ENCODE measurements around the gene GDF10. TPM values are rescaled to one million over a fixed set of nuclear protein-coding genes. Genes with fewer than 3 reads are reported as not detected.
A peak's percentile ranks its signal among the peaks of the same experiment; 100 is the strongest.

GDF10 gene
- total RNA-seq, 2 donors from 2014 or later = 0.17 TPM; not detected in 1

DNA sequence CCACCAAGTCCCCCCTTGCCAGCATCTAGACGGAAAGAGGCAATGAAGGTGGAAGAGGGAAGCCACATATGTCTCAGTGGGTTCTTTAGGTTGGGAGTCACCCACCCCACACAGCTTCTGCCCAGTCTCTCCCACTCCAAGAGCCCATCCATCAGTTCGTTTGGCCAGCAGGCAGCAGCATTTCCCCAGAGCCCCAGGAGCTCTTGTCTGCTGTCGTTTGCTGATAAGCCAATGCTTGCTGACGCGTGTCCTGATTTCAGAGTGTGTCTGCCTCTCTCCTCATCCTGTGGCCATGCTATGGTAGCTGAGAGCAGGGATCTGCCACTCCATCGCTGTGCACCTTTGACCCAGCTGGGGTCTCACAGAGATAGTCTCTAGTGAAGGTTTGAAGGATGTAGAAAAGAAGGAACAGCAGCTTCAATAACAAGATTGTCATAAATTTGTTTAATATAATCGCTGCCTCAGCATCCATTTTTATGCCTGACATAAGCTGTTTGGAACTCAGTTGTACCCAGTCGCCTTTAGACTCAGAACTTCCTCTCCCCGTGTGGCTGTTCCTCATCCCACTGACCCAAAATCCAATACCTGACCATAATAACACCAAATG is 39.4 kb upstream of the GDF10 start:
- no peaks in the 10 kb centered on the region for H3K9me3 ChIP-seq (ENCODE audit: control insufficient read depth, low read length, poor library complexity, severe bottlenecking)
- DNase-seq (no peak), ATAC-seq (peak; percentile 34)
- H3K36me3 Mint-ChIP-seq (ENCODE audit: low read depth) = no peaks in the 10 kb centered on the region
- H3K27me3 Mint-ChIP-seq = no peaks in the 10 kb centered on the region
- peak overlapping the region; percentile 93 for H3K27ac Mint-ChIP-seq
- H3K4me1 Mint-ChIP-seq = peaks cover 36% of the 10 kb centered on the region
- peak overlapping the region; percentile 21 for H3K4me3 Mint-ChIP-seq

DNA sequence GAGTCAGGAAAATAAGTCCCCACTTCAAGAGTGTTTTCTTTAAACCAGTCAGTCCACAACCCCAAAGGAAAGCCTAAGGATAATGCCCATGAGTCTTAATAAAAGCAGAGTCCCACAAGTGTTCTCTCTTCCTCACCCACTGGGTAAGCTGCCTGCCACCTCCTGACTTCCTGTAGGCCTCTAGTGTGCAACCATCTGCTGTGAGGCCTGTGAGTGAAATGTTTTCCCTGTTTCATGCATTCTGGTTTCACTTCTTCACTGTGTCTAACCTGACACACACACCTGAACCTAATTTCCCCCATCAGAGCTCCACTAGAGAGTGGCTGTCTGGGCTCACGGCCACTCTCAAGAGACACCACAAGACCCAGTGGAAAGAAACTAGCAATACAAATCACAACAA is 38.9 kb upstream of the GDF10 start:
- Mint-ChIP-seq H3K27me3 (no peaks in the 10 kb centered on the region), H3K4me3 (peak overlapping the region; percentile 21), H3K27ac (peak overlapping the region; percentile 93), H3K36me3 (ENCODE audit: low read depth) (no peaks in the 10 kb centered on the region), H3K4me1 (peaks cover 40% of the 10 kb centered on the region)
- DNase-seq (no peak), ATAC-seq (peak; percentile 74)
- H3K9me3 ChIP-seq (ENCODE audit: control insufficient read depth, low read length, poor library complexity, severe bottlenecking) = no peaks in the 10 kb centered on the region

DNA sequence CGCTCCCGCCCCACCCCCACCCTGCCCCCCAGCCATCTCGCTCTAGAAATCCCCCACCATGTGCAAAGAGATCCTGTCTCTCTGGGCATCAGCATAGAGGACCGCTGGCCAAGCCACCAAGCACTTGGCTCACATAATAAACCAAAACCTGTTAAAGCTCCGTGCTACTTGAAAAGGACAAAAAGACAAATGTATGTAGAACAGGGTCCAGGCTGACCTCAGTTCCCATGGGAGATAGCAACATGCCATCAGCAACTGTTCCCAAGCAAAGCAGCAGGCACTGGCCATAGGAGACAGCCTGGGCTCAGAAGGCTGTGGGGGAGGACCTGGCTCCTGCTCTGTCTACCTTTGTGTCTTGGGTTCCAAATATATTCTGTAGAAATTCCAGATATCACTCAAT is 38.4 kb upstream of the GDF10 start:
- Mint-ChIP-seq H3K4me3 (peak overlapping the region; percentile 21), H3K27me3 (no peaks in the 10 kb centered on the region), H3K36me3 (ENCODE audit: low read depth) (no peaks in the 10 kb centered on the region), H3K4me1 (peaks cover 38% of the 10 kb centered on the region), H3K27ac (peak overlapping the region; percentile 93)
- DNase-seq (no peak), ATAC-seq (no peak)
- H3K9me3 ChIP-seq (ENCODE audit: control insufficient read depth, low read length, poor library complexity, severe bottlenecking) = no peaks in the 10 kb centered on the region

DNA sequence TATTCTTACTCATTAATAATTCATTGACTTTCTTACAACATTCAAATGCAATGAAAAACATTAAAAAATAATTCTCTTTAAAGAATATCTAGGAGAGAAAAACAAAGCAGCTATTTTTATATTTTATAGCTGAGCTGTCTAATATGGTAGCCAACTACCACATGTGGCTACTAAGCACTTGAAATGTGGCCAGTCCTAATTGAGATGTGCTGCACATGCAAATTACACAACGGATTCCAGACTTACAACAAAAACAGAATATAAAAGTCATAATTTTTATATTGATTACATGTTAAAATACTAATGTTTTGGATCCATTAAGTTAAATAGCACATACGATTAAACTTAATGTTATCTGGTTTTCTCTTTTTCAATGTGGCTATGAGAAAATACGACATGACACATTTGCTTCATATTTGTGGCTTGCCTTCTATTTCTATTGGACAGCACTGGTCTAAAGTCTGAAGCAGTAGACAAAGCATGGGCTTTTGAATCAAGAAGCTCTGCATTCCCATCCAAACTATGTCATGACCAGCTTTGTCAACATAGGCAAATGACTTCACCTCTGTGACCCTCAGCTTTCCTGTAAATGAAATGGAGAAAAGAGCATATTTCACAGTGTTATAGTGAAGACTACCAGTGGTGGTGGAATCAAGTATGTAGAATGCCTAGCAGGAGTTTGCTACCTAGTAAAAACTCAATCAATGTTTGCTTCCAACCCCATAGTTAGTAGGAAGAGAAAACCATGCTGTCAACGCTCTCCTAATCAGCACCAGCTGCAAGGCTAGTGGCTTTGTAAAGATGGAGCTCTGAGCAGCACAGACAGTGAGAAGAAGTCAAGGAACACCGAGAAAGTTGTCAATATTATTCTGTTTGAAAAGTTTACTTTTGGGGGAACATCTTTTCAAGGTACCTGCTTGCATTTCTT is 37.1 kb upstream of the GDF10 start:
- Mint-ChIP-seq H3K4me3 (no peak overlapping the region), H3K4me1 (peaks cover 30% of the 10 kb centered on the region), H3K36me3 (ENCODE audit: low read depth) (no peaks in the 10 kb centered on the region), H3K27ac (no peak overlapping the region), H3K27me3 (no peaks in the 10 kb centered on the region)
- DNase-seq (no peak), ATAC-seq (no peak)
- no peaks in the 10 kb centered on the region for H3K9me3 ChIP-seq (ENCODE audit: control insufficient read depth, low read length, poor library complexity, severe bottlenecking)

DNA sequence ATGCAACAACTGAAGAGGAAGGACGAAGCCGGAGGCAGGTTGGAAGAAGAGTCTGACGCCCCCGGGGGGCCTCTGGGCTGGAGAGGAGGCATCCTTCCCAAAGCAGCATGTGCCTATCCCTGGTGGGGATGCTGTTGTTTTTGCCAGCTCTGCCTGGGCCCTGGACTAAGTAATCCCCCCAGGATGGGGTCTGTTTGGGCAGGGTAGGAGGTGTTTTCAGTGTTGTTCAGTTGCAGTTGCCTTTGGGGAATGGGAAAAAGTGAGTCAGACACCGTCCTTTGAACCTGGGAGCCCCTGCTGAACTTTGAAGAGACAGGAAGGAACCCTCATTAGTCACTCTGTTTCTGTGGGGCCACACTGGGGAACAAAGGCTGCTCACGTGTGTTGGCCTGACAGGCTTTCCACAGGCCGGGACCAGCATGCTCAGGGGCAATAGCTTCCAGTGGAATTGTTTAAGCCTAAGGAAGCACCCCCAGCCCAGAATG is 35.2 kb upstream of the GDF10 start:
- no peaks in the 10 kb centered on the region for H3K27me3 Mint-ChIP-seq
- DNase-seq (no peak), ATAC-seq (peak; percentile 35)
- no peaks in the 10 kb centered on the region for H3K9me3 ChIP-seq (ENCODE audit: control insufficient read depth, low read length, poor library complexity, severe bottlenecking)
- peaks cover 27% of the 10 kb centered on the region for H3K4me1 Mint-ChIP-seq
- H3K36me3 Mint-ChIP-seq (ENCODE audit: low read depth) = no peaks in the 10 kb centered on the region
- no peak overlapping the region for H3K4me3 Mint-ChIP-seq
- H3K27ac Mint-ChIP-seq = no peak overlapping the region

DNA sequence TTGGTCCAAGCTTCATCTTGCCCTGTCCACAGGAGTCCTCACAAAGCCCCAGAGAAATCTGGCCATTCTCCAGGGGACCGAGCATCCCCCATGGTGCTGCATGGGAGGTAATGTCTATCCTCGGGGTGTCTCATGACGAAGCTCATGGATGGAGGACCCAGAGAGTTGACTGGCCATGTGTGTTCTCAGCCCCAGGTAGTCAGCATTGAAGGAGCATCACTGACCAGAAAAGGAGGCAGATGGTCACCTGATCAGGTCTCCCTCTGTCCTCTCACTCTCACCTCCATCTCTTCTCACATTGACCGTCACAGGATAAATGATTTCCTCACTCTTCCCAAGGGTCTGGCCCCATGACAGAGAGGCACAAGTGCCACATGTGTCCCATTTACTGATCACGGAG is 33.4 kb upstream of the GDF10 start:
- no peaks in the 10 kb centered on the region for H3K36me3 Mint-ChIP-seq (ENCODE audit: low read depth)
- DNase-seq (no peak), ATAC-seq (no peak)
- no peaks in the 10 kb centered on the region for H3K27me3 Mint-ChIP-seq
- H3K4me1 Mint-ChIP-seq = peaks cover 10% of the 10 kb centered on the region
- no peak overlapping the region for H3K4me3 Mint-ChIP-seq
- no peak overlapping the region for H3K27ac Mint-ChIP-seq
- H3K9me3 ChIP-seq (ENCODE audit: control insufficient read depth, low read length, poor library complexity, severe bottlenecking) = no peaks in the 10 kb centered on the region

DNA sequence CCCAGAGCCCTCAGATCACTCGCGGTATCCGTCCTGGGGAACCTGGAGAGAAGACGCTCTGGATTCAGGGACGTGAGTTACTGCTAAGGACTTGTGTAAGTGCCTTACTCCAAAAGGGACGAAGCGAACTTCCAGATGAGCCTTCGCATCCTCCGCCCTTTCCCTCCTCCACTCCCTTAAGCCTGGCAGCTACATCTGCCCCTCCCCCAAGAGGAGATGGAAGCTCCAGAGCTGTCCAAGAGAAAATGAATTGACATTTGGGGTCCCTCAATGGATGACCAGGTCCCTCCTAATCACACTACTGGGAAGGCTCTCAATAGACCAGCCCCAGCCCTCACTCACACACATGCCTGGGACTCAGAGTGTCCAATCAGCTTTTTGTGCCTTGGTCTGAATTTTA is 31.3 kb upstream of the GDF10 start:
- no peaks in the 10 kb centered on the region for H3K27me3 Mint-ChIP-seq
- H3K36me3 Mint-ChIP-seq (ENCODE audit: low read depth) = no peaks in the 10 kb centered on the region
- no peak overlapping the region for H3K27ac Mint-ChIP-seq
- H3K4me1 Mint-ChIP-seq = peaks cover 8% of the 10 kb centered on the region
- H3K4me3 Mint-ChIP-seq = no peak overlapping the region
- no peak for ATAC-seq
- DNase-seq = no peak
- no peaks in the 10 kb centered on the region for H3K9me3 ChIP-seq (ENCODE audit: control insufficient read depth, low read length, poor library complexity, severe bottlenecking)

DNA sequence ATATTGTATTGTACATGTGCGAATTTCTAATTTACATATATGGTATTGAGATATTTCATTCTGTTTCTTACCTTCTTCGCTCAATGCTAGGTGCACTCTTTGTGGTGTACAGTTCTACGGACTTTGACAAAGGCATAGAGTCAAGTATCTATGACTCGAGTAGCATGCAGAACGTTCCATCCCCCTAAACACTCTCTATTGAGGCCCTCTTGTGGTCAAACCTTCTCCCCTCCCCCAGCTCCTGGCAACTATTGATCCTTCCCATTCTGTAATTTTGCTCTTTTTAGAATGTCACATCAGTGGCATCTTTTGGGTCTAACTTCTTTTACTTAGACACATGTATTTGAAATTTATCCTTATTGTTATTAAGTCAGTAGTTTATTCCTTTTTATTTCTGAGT is 30.7 kb upstream of the GDF10 start:
- H3K36me3 Mint-ChIP-seq (ENCODE audit: low read depth) = no peaks in the 10 kb centered on the region
- H3K9me3 ChIP-seq (ENCODE audit: control insufficient read depth, low read length, poor library complexity, severe bottlenecking) = no peaks in the 10 kb centered on the region
- DNase-seq (no peak), ATAC-seq (no peak)
- no peak overlapping the region for H3K27ac Mint-ChIP-seq
- no peak overlapping the region for H3K4me3 Mint-ChIP-seq
- H3K4me1 Mint-ChIP-seq = peaks cover 8% of the 10 kb centered on the region
- H3K27me3 Mint-ChIP-seq = no peaks in the 10 kb centered on the region

DNA sequence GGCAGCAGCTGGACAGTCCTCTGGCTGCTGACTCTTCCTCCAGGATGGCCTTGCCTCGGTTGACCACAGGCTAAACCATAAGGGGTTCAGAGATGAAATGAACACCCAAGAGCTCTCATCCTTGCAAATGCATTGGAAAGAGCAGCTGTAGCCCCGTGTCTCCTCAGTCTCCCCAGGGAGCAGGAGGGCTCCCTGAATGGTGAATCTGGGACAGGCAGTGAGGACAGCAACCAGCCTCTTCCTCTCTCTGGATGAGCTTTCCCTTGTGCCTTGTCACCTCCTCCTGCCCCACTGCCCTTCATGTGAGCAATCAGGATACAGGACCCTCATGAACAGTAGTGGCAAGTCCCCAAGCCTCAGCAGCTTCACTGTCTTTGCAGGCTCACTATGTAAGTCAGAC is 23.9 kb upstream of the GDF10 start:
- Mint-ChIP-seq H3K27me3 (no peaks in the 10 kb centered on the region), H3K36me3 (ENCODE audit: low read depth) (no peaks in the 10 kb centered on the region), H3K4me3 (no peak overlapping the region), H3K4me1 (peaks cover 15% of the 10 kb centered on the region), H3K27ac (peak overlapping the region; percentile 24)
- ATAC-seq (no peak), DNase-seq (no peak)
- H3K9me3 ChIP-seq (ENCODE audit: control insufficient read depth, low read length, poor library complexity, severe bottlenecking) = no peaks in the 10 kb centered on the region

DNA sequence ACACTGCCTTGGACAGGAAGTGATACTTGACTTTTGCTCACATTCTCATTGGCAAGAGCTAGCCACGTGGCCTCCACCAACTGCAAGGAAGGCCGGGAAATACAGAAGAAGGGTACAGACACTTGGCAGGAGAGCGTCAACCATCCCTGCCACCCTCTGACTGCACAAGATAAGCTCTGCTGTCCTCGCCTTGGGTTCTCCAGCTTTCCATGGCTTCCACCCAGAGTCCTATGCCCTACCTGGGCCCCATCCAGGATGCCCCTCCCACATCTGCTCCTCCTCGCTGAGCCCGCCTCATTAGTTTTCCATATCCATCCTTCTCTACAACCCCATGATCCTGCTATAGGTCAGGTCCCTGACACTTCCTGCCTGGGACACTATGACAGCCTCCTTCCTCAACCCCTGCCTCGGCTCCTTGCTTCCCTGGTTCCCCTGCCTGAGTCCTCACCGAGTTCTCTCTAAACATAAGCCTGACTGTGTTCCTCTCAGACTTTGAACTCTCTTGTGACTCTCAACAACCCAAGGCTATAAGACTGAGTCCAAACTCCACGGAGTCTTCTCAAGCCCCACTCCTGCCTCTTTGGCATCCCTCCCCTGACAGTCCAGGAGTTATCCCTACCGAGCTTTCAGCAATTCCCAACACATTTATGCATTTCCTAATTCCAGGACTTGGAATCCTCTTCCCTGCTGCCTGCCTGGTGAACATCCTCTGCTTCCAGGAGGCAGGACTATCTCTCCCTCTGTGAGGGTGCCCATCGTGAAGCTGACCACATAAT is 23.2 kb upstream of the GDF10 start:
- DNase-seq = no peak
- no peaks in the 10 kb centered on the region for H3K27me3 Mint-ChIP-seq
- H3K9me3 ChIP-seq (ENCODE audit: control insufficient read depth, low read length, poor library complexity, severe bottlenecking) = no peaks in the 10 kb centered on the region
- H3K36me3 Mint-ChIP-seq (ENCODE audit: low read depth) = no peaks in the 10 kb centered on the region
- H3K27ac Mint-ChIP-seq = peak overlapping the region; percentile 24
- H3K4me1 Mint-ChIP-seq = peaks cover 18% of the 10 kb centered on the region
- no peak for ATAC-seq
- H3K4me3 Mint-ChIP-seq = peak overlapping the region; percentile 78

DNA sequence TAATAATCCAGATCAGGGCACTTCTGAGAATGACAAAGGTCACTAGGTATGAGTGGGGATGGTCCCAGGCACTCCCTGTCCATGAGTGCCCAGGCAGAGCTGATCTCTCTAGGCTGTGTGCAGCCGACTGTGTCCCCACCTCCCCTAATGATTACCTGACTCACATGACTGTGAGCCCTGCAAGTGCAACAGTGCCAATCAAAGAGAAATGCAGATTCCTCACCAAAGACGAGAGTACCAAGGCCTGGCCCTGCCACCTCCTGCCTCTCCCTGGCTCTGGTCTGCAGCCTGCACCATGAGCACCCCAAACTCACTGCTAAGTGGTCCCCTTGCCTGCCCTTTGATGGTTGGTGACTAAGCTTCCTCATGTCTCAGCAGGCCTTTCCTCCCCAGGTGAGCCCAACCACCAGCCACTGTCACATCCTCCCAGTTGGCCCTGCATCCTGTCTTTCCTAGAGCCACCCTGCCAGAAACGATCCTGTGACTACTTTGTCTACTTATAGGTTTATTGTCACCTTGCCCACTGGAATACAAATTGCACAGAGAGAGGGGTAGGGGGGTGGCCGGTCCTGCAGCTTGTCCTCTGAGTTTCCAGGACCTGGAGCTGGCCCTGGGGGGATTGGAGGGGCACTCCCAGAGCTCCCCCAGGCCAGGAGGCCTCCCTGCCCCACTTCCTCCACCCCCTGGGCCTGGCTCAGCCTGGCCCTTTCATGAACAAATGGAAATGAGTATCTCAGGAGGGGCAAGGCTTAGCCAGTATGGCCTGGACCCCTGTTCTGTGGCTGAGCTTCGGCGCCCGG is 22.4 kb upstream of the GDF10 start:
- H3K4me1 Mint-ChIP-seq = peaks cover 20% of the 10 kb centered on the region
- H3K27ac Mint-ChIP-seq = peak overlapping the region; percentile 19
- no peaks in the 10 kb centered on the region for H3K27me3 Mint-ChIP-seq
- no peaks in the 10 kb centered on the region for H3K9me3 ChIP-seq (ENCODE audit: control insufficient read depth, low read length, poor library complexity, severe bottlenecking)
- peak overlapping the region; percentile 78 for H3K4me3 Mint-ChIP-seq
- no peaks in the 10 kb centered on the region for H3K36me3 Mint-ChIP-seq (ENCODE audit: low read depth)
- ATAC-seq (peak; percentile 70), DNase-seq (no peak)

DNA sequence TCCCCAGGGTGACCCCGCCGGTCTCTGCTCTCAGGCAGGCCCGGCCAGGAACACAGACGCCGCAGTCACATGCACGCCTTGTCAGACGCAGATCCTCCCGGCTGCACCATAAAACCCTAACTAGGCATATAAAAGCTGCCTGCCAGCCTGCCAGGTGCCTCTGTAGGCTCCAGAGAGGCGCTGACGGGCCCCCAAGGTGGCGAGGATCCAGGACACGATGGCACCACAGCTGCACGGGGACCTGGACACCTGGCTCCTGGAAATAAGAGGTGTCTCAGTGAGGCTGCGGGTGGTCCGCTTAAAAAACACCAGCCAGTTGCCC is 21.9 kb upstream of the GDF10 start:
- H3K9me3 ChIP-seq (ENCODE audit: control insufficient read depth, low read length, poor library complexity, severe bottlenecking) = no peaks in the 10 kb centered on the region
- Mint-ChIP-seq H3K27ac (peak overlapping the region; percentile 71), H3K4me3 (no peak overlapping the region), H3K4me1 (peaks cover 20% of the 10 kb centered on the region), H3K36me3 (ENCODE audit: low read depth) (no peaks in the 10 kb centered on the region), H3K27me3 (no peaks in the 10 kb centered on the region)
- DNase-seq = no peak
- no peak for ATAC-seq

DNA sequence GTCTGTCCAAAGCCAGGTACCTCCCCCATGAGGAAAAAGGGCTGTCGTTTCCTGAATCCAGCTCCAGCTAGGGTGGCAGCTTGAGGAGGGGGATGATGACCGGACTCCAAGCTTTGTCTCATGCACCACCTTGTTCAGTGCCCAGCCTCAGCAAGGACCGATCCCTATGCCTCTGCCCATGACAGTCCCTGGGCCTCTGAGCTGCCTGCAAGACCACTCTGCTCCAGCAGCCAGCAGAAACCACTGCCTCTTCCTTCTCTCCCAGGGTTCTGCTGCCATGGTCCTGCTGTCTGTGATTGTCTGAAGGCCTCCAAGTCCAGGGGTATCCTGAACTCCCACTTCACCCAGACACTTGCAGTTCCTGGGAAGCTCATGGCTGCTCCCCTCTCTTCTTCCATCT is 21.3 kb upstream of the GDF10 start:
- Mint-ChIP-seq H3K27ac (peak overlapping the region; percentile 71), H3K4me1 (peaks cover 20% of the 10 kb centered on the region), H3K4me3 (no peak overlapping the region), H3K27me3 (no peaks in the 10 kb centered on the region), H3K36me3 (ENCODE audit: low read depth) (no peaks in the 10 kb centered on the region)
- no peaks in the 10 kb centered on the region for H3K9me3 ChIP-seq (ENCODE audit: control insufficient read depth, low read length, poor library complexity, severe bottlenecking)
- no peak for DNase-seq
- ATAC-seq = no peak

Data from T-helper 17 cell (primary cell).